Transverse colon (tissue), 4 donors: ENCODE results near the gene RBM19.

Source experiments
- CTCF ChIP-seq, 5 experiments: fragments of 200-600 bp in 3 of 5; fragments of 450-650 bp in 2 of 5; sonication (generic) in 3 of 5; IDR thresholded peaks; 1 replicate in 2 of 5; 2 replicates in 3 of 5; pipeline ENCODE4 v1.5.1; 2016 to 2017; ENCODE audit warnings: antibody characterized with exemption in 5 of 5, inconsistent platforms in 3 of 5, mild to moderate bottlenecking in 2 of 5, moderate library complexity in 1 of 5
- POLR2A ChIP-seq: fragments of 450-650 bp; IDR thresholded peaks from one replicate; pipeline ENCODE4 v1.6.1; 2016; ENCODE audit warnings: antibody characterized with exemption, mild to moderate bottlenecking, moderate library complexity
- POLR2AphosphoS5 ChIP-seq, 3 donors: sonication (generic); formaldehyde crosslinking; IDR thresholded peaks; one replicate each; pipeline ENCODE4 v1.6.1; 2016; ENCODE audit warnings: antibody characterized with exemption in 3 of 3

GRCh38 chr12:113971392-113971791, 5.3 kb upstream of the RBM19 start:
- TF ChIP-seq CTCF (IDR thresholded peaks at IDR 0.05) (no peak), POLR2AphosphoS5 (IDR thresholded peaks at IDR 0.05) (no peak), POLR2A (no peak)
